ENCODE data around the gene NAMPT. TPM values are rescaled to one million over a fixed set of nuclear protein-coding genes. Genes with fewer than 3 reads are reported as not detected.

NAMPT gene
- polyA plus RNA-seq, 3 donors, result 71.3 to 358 (median 133) TPM

DNA sequence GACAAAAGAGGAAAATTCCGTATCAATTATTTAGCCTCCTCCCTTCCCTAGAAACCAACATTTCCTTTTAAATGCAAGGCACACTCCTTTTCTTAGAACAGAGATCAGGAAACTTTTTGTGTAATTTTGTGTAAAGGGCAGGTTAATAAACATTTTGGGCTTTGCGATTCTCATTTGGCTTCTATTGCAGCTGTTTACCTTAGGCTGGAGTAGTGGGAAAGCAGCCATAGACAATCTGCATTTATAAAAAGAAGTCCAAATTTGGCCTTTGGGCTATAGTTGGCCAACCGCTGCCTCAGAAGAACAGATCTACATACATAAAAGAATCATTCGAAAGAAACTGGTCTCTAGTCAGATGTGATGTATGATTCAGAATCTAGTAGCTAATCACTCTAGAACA, 35.3 kb downstream of the NAMPT start:
- Histone ChIP-seq H3K9ac (ENCODE audit: insufficient read depth, low read length, poor library complexity, severe bottlenecking) (no peak overlapping the region), H2AFZ (ENCODE audit: insufficient read depth, low read depth, low read length, poor library complexity, severe bottlenecking) (no peak overlapping the region), H3K27ac (ENCODE audit: low read depth in 1 of 2, low read length in 2 of 2) (no peak overlapping the region), H3K36me3 (replicated peaks in 1 of 2; ENCODE audit: control insufficient read depth in 1 of 2, insufficient read depth in 2 of 2, low read length in 2 of 2) (peaks cover 24 to 52% of the 10 kb centered on the region in 2 donors), H3K4me3 (replicated peaks in 1 of 3; ENCODE audit: low read depth in 2 of 3, low read length in 3 of 3) (no peak overlapping the region), H3K4me1 (ENCODE audit: control insufficient read depth in 1 of 2, insufficient read depth in 2 of 2, low read length in 2 of 2) (no peaks in the 10 kb centered on the region), H3K4me2 (replicated peaks; ENCODE audit: extremely low read depth, low read length, poor library complexity, severe bottlenecking) (no peak overlapping the region), H3K79me2 (ENCODE audit: insufficient read depth, low read length) (no peaks in the 10 kb centered on the region), H3K9me3 (replicated peaks in 1 of 2; ENCODE audit: control insufficient read depth in 1 of 2, insufficient read depth in 1 of 2, low read length in 2 of 2) (no peaks in the 10 kb centered on the region), H3K27me3 (ENCODE audit: control insufficient read depth in 2 of 2, insufficient read depth in 2 of 2, low read length in 2 of 2) (no peaks in the 10 kb centered on the region), H4K20me1 (ENCODE audit: insufficient read depth, low read length) (peaks cover 28% of the 10 kb centered on the region)
- H3K9me3 Mint-ChIP-seq, result peaks cover 2 to 7% (median 6%) of the 10 kb centered on the region in 7 donors
- peaks cover 48 to 55% of the 10 kb centered on the region in 2 donors for H3K36me3 Mint-ChIP-seq
- TF ChIP-seq, protein P1, sequence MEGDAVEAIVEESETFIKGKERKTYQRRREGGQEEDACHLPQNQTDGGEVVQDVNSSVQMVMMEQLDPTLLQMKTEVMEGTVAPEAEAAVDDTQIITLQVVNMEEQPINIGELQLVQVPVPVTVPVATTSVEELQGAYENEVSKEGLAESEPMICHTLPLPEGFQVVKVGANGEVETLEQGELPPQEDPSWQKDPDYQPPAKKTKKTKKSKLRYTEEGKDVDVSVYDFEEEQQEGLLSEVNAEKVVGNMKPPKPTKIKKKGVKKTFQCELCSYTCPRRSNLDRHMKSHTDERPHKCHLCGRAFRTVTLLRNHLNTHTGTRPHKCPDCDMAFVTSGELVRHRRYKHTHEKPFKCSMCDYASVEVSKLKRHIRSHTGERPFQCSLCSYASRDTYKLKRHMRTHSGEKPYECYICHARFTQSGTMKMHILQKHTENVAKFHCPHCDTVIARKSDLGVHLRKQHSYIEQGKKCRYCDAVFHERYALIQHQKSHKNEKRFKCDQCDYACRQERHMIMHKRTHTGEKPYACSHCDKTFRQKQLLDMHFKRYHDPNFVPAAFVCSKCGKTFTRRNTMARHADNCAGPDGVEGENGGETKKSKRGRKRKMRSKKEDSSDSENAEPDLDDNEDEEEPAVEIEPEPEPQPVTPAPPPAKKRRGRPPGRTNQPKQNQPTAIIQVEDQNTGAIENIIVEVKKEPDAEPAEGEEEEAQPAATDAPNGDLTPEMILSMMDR (IDR thresholded peaks at IDR 0.05), result no peak
- intact Hi-C loops (cut with micrococcal nuclease), result no loop called here
- DNase-seq, result no peak
- no peak overlapping the region for H3K4me3 Mint-ChIP-seq
- H3K27me3 Mint-ChIP-seq (ENCODE audit: low read depth in 3 of 3), result peaks cover 0 to 1% (median 0%) of the 10 kb centered on the region in 3 donors
- WGBS (ENCODE audit: insufficient coverage), result 100% methylated on average over 1 of the region's 4 CpGs
- H3K27ac Mint-ChIP-seq, result peak overlapping the region in 1 of 7 donors; percentile 32
- H3K4me1 Mint-ChIP-seq, result no peaks in the 10 kb centered on the region

DNA sequence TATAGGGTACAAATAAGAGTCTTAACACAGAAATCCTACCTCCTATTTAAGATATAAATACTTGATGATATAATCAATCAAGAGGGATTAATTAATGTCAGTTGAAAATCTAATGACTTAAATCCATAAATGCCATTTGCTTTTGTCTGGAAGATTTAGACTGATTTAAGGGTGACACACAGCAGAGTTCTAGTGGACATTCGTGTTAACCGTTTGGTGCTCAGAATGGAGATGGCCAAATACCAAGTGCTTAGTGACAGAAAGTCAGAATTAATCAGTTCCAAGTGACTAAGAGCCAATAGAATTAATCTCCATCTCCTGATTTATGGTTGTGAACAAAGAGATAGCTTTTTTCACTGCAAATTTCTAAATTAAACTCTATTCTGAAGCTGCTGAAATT, 36.2 kb downstream of the NAMPT start:
- no peak overlapping the region for H3K9ac ChIP-seq (ENCODE audit: insufficient read depth, low read length, poor library complexity, severe bottlenecking)
- peaks cover 24 to 44% of the 10 kb centered on the region in 2 donors for H3K36me3 ChIP-seq (replicated peaks in 1 of 2; ENCODE audit: control insufficient read depth in 1 of 2, insufficient read depth in 2 of 2, low read length in 2 of 2)
- no peak overlapping the region for H3K4me3 ChIP-seq (replicated peaks in 1 of 3; ENCODE audit: low read depth in 2 of 3, low read length in 3 of 3)
- H3K4me1 Mint-ChIP-seq, result no peaks in the 10 kb centered on the region
- H2AFZ ChIP-seq (ENCODE audit: insufficient read depth, low read depth, low read length, poor library complexity, severe bottlenecking), result no peak overlapping the region
- no peak overlapping the region for H3K27ac ChIP-seq (ENCODE audit: low read depth in 1 of 2, low read length in 2 of 2)
- 100% methylated on average over 2 of the region's 2 CpGs for WGBS (ENCODE audit: insufficient coverage)
- no peaks in the 10 kb centered on the region for H3K79me2 ChIP-seq (ENCODE audit: insufficient read depth, low read length)
- H3K27ac Mint-ChIP-seq, result no peak overlapping the region
- no peak for DNase-seq
- peaks cover 41 to 46% of the 10 kb centered on the region in 2 donors for H3K36me3 Mint-ChIP-seq
- H4K20me1 ChIP-seq (ENCODE audit: insufficient read depth, low read length), result peaks cover 20% of the 10 kb centered on the region
- no peaks in the 10 kb centered on the region for H3K9me3 ChIP-seq (replicated peaks in 1 of 2; ENCODE audit: control insufficient read depth in 1 of 2, insufficient read depth in 1 of 2, low read length in 2 of 2)
- H3K27me3 Mint-ChIP-seq (ENCODE audit: low read depth in 3 of 3), result peaks cover 0 to 1% (median 0%) of the 10 kb centered on the region in 3 donors
- H3K27me3 ChIP-seq (ENCODE audit: control insufficient read depth in 2 of 2, insufficient read depth in 2 of 2, low read length in 2 of 2), result no peaks in the 10 kb centered on the region
- TF ChIP-seq, protein P1 (IDR thresholded peaks at IDR 0.05), result no peak
- intact Hi-C loops (cut with micrococcal nuclease), result no loop called here
- no peaks in the 10 kb centered on the region for H3K4me1 ChIP-seq (ENCODE audit: control insufficient read depth in 1 of 2, insufficient read depth in 2 of 2, low read length in 2 of 2)
- H3K4me2 ChIP-seq (replicated peaks; ENCODE audit: extremely low read depth, low read length, poor library complexity, severe bottlenecking), result no peak overlapping the region
- H3K4me3 Mint-ChIP-seq, result no peak overlapping the region
- H3K9me3 Mint-ChIP-seq, result peaks cover 2 to 8% (median 6%) of the 10 kb centered on the region in 7 donors

All from CD14-positive monocyte (primary cell).